H9 (cell line): Measurements from ENCODE around the gene POU6F2. TPM values are rescaled to one million over a fixed set of nuclear protein-coding genes. Genes with fewer than 3 reads are reported as not detected.

Experiments used
- DNase-seq: peaks from one replicate; pipeline ENCODE4 v3.0.0-alpha.2; 2017
- H2AFZ ChIP-seq: one replicate; pipeline ENCODE4 v1.6.1; 2013; ENCODE audit warnings: mild to moderate bottlenecking, low read length, control low read depth, moderate library complexity
- H2AK5ac ChIP-seq: 2 replicates; pipeline ENCODE4 v1.6.1; 2013; ENCODE audit warnings: low read length, control low read depth, mixed read lengths; ENCODE audit not compliant: insufficient read length
- H2BK120ac ChIP-seq: one replicate; pipeline ENCODE4 v1.6.1; 2013; ENCODE audit warnings: low read depth, mild to moderate bottlenecking, low read length, control low read depth, inconsistent platforms; ENCODE audit not compliant: poor library complexity, severe bottlenecking
- H2BK12ac ChIP-seq: 2 replicates; pipeline ENCODE4 v1.6.1; 2013; ENCODE audit warnings: low read length, control low read depth, mixed read lengths, low read depth; ENCODE audit not compliant: insufficient read length
- H2BK15ac ChIP-seq: 2 replicates; pipeline ENCODE4 v1.6.1; 2013; ENCODE audit warnings: low read depth, low read length, control low read depth
- H2BK20ac ChIP-seq: one replicate; pipeline ENCODE4 v1.6.1; 2013; ENCODE audit warnings: low read depth, mild to moderate bottlenecking, low read length, control low read depth, inconsistent platforms; ENCODE audit not compliant: poor library complexity, severe bottlenecking
- H2BK5ac ChIP-seq: 2 replicates; pipeline ENCODE4 v1.6.1; 2013; ENCODE audit warnings: low read length, control low read depth, mixed read lengths; ENCODE audit not compliant: insufficient read length
- H3K14ac ChIP-seq: 2 replicates; pipeline ENCODE4 v1.6.1; 2013; ENCODE audit warnings: low read length, control low read depth; ENCODE audit not compliant: insufficient read depth
- H3K18ac ChIP-seq: 2 replicates; pipeline ENCODE4 v1.6.1; 2013; ENCODE audit warnings: low read depth, mild to moderate bottlenecking, mixed read lengths, low read length, control low read depth; ENCODE audit not compliant: insufficient read length
- H3K23ac ChIP-seq: 2 replicates; pipeline ENCODE4 v1.6.1; 2013; ENCODE audit warnings: low read length, control low read depth, mixed read lengths, low read depth; ENCODE audit not compliant: insufficient read length
- H3K23me2 ChIP-seq: 2 replicates; pipeline ENCODE4 v1.6.1; 2013; ENCODE audit warnings: low read depth, mild to moderate bottlenecking, mixed read lengths, low read length, control low read depth; ENCODE audit not compliant: insufficient read length, poor library complexity, severe bottlenecking
- H3K27ac ChIP-seq: 2 replicates; pipeline ENCODE4 v1.5.1; 2013; ENCODE audit warnings: low read length, control low read depth, mixed read lengths, low read depth; ENCODE audit not compliant: insufficient read length
- H3K27me3 ChIP-seq: 2 replicates; pipeline ENCODE4 v1.6.1; 2013; ENCODE audit warnings: low read length, control low read depth, inconsistent platforms; ENCODE audit not compliant: insufficient read depth
- H3K4ac ChIP-seq: 2 replicates; pipeline ENCODE4 v1.6.1; 2013; ENCODE audit warnings: low read depth, mild to moderate bottlenecking, control low read depth, inconsistent platforms, low read length, moderate library complexity
- H3K4me1 ChIP-seq: 2 replicates; pipeline ENCODE4 v1.6.1; 2013; ENCODE audit warnings: low read length, control low read depth, inconsistent platforms; ENCODE audit not compliant: insufficient read depth
- H3K4me2 ChIP-seq: 2 replicates; pipeline ENCODE4 v1.6.1; 2013; ENCODE audit warnings: low read length, control low read depth, mixed read lengths; ENCODE audit not compliant: insufficient read length, insufficient read depth
- H3K56ac ChIP-seq: 2 replicates; pipeline ENCODE4 v1.6.1; 2013; ENCODE audit warnings: low read depth, mild to moderate bottlenecking, mixed read lengths, low read length, control low read depth; ENCODE audit not compliant: insufficient read length
- H3K79me1 ChIP-seq: 2 replicates; pipeline ENCODE4 v1.6.1; 2013; ENCODE audit warnings: low read depth, mild to moderate bottlenecking, moderate library complexity, low read length, control low read depth, inconsistent platforms; ENCODE audit not compliant: insufficient read depth, poor library complexity, severe bottlenecking
- H3K79me2 ChIP-seq: 2 replicates; pipeline ENCODE4 v1.6.1; 2013; ENCODE audit warnings: low read length, control low read depth, inconsistent platforms; ENCODE audit not compliant: insufficient read depth
- H3K9ac ChIP-seq: 2 replicates; pipeline ENCODE4 v1.6.1; 2013; ENCODE audit warnings: low read length, control low read depth, mixed read lengths; ENCODE audit not compliant: insufficient read length; ENCODE audit errors: extremely low read depth
- H3K9me3 ChIP-seq: one replicate; pipeline ENCODE4 v1.6.1; 2013; ENCODE audit warnings: low read depth, low read length, inconsistent platforms; ENCODE audit not compliant: control insufficient read depth
- H3T11ph ChIP-seq: one replicate; pipeline ENCODE4 v1.6.1; 2013; ENCODE audit warnings: mild to moderate bottlenecking, low read length, control low read depth, inconsistent platforms
- H4K20me1 ChIP-seq: one replicate; pipeline ENCODE4 v1.6.1; 2013; ENCODE audit not compliant: control insufficient read depth, insufficient read length, insufficient read depth
- H4K5ac ChIP-seq: 2 replicates; pipeline ENCODE4 v1.6.1; 2013; ENCODE audit warnings: low read depth, mild to moderate bottlenecking, mixed read lengths, low read length, control low read depth; ENCODE audit not compliant: insufficient read length
- H4K8ac ChIP-seq: replicated peaks from 2 replicates; pipeline ENCODE4 v1.6.1; 2013; ENCODE audit warnings: low read length, control low read depth, mixed read lengths, low read depth; ENCODE audit not compliant: insufficient read length
- H4K91ac ChIP-seq: 2 replicates; pipeline ENCODE4 v1.6.1; 2013; ENCODE audit warnings: low read depth, mild to moderate bottlenecking, moderate library complexity, mixed read lengths, low read length, control low read depth; ENCODE audit not compliant: insufficient read length
- H3K27ac Mint-ChIP-seq, 3 experiments: 2 replicates in 2 of 3; 3 replicates in 1 of 3; pipeline ENCODE4 v1.8.0; 2020 to 2021; ENCODE audit warnings: mixed read lengths in 3 of 3, mild to moderate bottlenecking in 1 of 3, moderate library complexity in 1 of 3
- H3K27me3 Mint-ChIP-seq: 2 replicates; pipeline ENCODE4 v1.8.0; 2021; ENCODE audit warnings: low read depth, mild to moderate bottlenecking, moderate library complexity, mixed read lengths
- H3K36me3 Mint-ChIP-seq, 3 experiments: 2 replicates in 2 of 3; 3 replicates in 1 of 3; pipeline ENCODE4 v1.8.0; 2020 to 2021; ENCODE audit warnings: low read depth in 3 of 3, mixed read lengths in 3 of 3; ENCODE audit not compliant: insufficient read depth in 1 of 3
- H3K4me1 Mint-ChIP-seq, 2 experiments: 2 replicates each; pipeline ENCODE4 v1.8.0; 2020; ENCODE audit warnings: mixed read lengths in 2 of 2
- H3K4me3 Mint-ChIP-seq, 2 experiments: 2 replicates in 1 of 2; 3 replicates in 1 of 2; pipeline ENCODE4 v1.8.0; 2020 to 2021; ENCODE audit warnings: mild to moderate bottlenecking in 2 of 2, mixed read lengths in 2 of 2, moderate library complexity in 1 of 2
- H3K9me3 Mint-ChIP-seq, 2 experiments: 2 replicates in 1 of 2; 3 replicates in 1 of 2; pipeline ENCODE4 v1.8.0; 2020; ENCODE audit warnings: mild to moderate bottlenecking in 2 of 2, mixed read lengths in 2 of 2, moderate library complexity in 1 of 2
- WGBS: extraction: QIAGEN DNeasy Blood & Tissue Kit; methylation state at CpG from one replicate; pipeline ENCODE4 v1.1.7; 2013; ENCODE audit warnings: missing lambda C conversion rate, low lambda C conversion rate, mixed read lengths; ENCODE audit not compliant: insufficient read length; ENCODE audit errors: extremely low coverage; 5-methylcytosine and 5-hydroxymethylcytosine counted together
- total RNA-seq: library from RNA; stranded (reverse); gene quantifications from 2 replicates; pipeline ENCODE4 v1.2.1, GENCODE V29; 2021
- TF ChIP-seq, protein P1 (sequence below): fragments of 200-600 bp; sonication (generic); conservative IDR thresholded peaks from 3 replicates; pipeline ENCODE4 v1.8.0; 2021; ENCODE audit warnings: antibody characterized with exemption, mild to moderate bottlenecking

Gene POU6F2
- total RNA-seq, 1 experiment from 2014 or later: 1.9 TPM

GRCh38 chr7:39238234-39238869 lies 260.6 kb downstream of the POU6F2 start:
- H3K27ac ChIP-seq: no peak overlapping the region
- Mint-ChIP-seq H3K27ac (no peak overlapping the region), H3K9me3 (peaks cover 8 to 14% of the 10 kb centered on the region in 2 experiments; a peak in 4 of 5 replicates), H3K27me3 (no peaks in the 10 kb centered on the region), H3K36me3 (peaks cover 3 to 18% (median 13%) of the 10 kb centered on the region in 3 experiments; a peak in 6 of 7 replicates), H3K4me1 (peaks cover 8 to 9% of the 10 kb centered on the region in 2 experiments; a peak in 2 of 4 replicates), H3K4me3 (no peak overlapping the region)
- H3K79me2 ChIP-seq: no peaks in the 10 kb centered on the region
- no peak overlapping the region for H2BK20ac ChIP-seq
- TF ChIP-seq, protein P1, sequence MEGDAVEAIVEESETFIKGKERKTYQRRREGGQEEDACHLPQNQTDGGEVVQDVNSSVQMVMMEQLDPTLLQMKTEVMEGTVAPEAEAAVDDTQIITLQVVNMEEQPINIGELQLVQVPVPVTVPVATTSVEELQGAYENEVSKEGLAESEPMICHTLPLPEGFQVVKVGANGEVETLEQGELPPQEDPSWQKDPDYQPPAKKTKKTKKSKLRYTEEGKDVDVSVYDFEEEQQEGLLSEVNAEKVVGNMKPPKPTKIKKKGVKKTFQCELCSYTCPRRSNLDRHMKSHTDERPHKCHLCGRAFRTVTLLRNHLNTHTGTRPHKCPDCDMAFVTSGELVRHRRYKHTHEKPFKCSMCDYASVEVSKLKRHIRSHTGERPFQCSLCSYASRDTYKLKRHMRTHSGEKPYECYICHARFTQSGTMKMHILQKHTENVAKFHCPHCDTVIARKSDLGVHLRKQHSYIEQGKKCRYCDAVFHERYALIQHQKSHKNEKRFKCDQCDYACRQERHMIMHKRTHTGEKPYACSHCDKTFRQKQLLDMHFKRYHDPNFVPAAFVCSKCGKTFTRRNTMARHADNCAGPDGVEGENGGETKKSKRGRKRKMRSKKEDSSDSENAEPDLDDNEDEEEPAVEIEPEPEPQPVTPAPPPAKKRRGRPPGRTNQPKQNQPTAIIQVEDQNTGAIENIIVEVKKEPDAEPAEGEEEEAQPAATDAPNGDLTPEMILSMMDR: no peak
- no peak overlapping the region for H2BK120ac ChIP-seq
- H3K14ac ChIP-seq: no peak overlapping the region
- no peak overlapping the region for H3K23ac ChIP-seq
- no peak overlapping the region for H2BK5ac ChIP-seq
- H4K8ac ChIP-seq: no peak overlapping the region
- no peak overlapping the region for H3K4me2 ChIP-seq
- no peaks in the 10 kb centered on the region for H3K4me1 ChIP-seq
- H3K56ac ChIP-seq: no peak overlapping the region
- H3K9ac ChIP-seq: no peak overlapping the region
- H4K91ac ChIP-seq: no peak overlapping the region
- no peaks in the 10 kb centered on the region for H3K27me3 ChIP-seq
- no peaks in the 10 kb centered on the region for H3K23me2 ChIP-seq
- no peak overlapping the region for H2BK15ac ChIP-seq
- H3T11ph ChIP-seq: no peak overlapping the region
- no peak overlapping the region for H4K5ac ChIP-seq
- H3K18ac ChIP-seq: no peak overlapping the region
- no peaks in the 10 kb centered on the region for H3K79me1 ChIP-seq
- H3K9me3 ChIP-seq: no peaks in the 10 kb centered on the region
- no peak overlapping the region for H3K4ac ChIP-seq
- DNase-seq: no peak
- H2AK5ac ChIP-seq: no peak overlapping the region
- no peak overlapping the region for H2AFZ ChIP-seq
- no CpG with 5 or more reads among the region's 12 CpGs for WGBS
- no peak overlapping the region for H2BK12ac ChIP-seq
- no peaks in the 10 kb centered on the region for H4K20me1 ChIP-seq
